ENCODE data around the gene PLIN4. TPM values are rescaled to one million over a fixed set of nuclear protein-coding genes. Genes with fewer than 3 reads are reported as not detected.

The PLIN4 gene
- total RNA-seq, 1 experiment from 2014 or later = 1.8 TPM

- DNase-seq (ENCODE audit: unreplicated experiment) = no peak
- Mint-ChIP-seq H3K4me1 (ENCODE audit: insufficient read depth, unreplicated experiment) (peaks cover 10% of the 10 kb centered on the region), H3K9me3 (ENCODE audit: unreplicated experiment) (no peaks in the 10 kb centered on the region), H3K27me3 (ENCODE audit: insufficient read depth, unreplicated experiment) (no peaks in the 10 kb centered on the region), H3K36me3 (ENCODE audit: insufficient read depth, unreplicated experiment) (peaks cover 7% of the 10 kb centered on the region), H3K4me3 (ENCODE audit: unreplicated experiment) (no peak overlapping the region), H3K27ac (ENCODE audit: low read depth, unreplicated experiment) (no peak overlapping the region)
- POLR2A ChIA-PET = no interaction called here
- intact Hi-C loops (cut with micrococcal nuclease) = no loop called here
- no peak for TF ChIP-seq CTCF (IDR thresholded peaks at IDR 0.05; ENCODE audit: unreplicated experiment)
- CTCF ChIA-PET = interaction anchor here (1.2 kb wide), 1 partner anchor 14 kb away, joined by 5 read pairs; no protein-coding TSS in a partner anchor
- BruUV-seq (replicated peaks) = no TSS peak
These were observed 7.6 kb downstream of the PLIN4 start for GRCh38 chr19:4510435-4511255.

- no peaks in the 10 kb centered on the region for H3K27me3 Mint-ChIP-seq (ENCODE audit: insufficient read depth, unreplicated experiment)
- CTCF ChIA-PET = interaction anchor here (1.8 to 2.4 kb wide), 2 partner anchors 13 to 15 kb away, joined by 8 to 9 read pairs; no protein-coding TSS in a partner anchor
These were observed 9.6 kb downstream of the PLIN4 start for GRCh38 chr19:4508698-4509097.

GRCh38 chr19:4507804-4508203 is 10.5 kb downstream of the PLIN4 start:
- H3K4me1 Mint-ChIP-seq (ENCODE audit: insufficient read depth, unreplicated experiment) = peaks cover 10% of the 10 kb centered on the region
- no peak overlapping the region for H3K27ac Mint-ChIP-seq (ENCODE audit: low read depth, unreplicated experiment)
- intact Hi-C loops (cut with micrococcal nuclease) = no loop called here
- DNase-seq (ENCODE audit: unreplicated experiment) = no peak
- no peak for TF ChIP-seq CTCF (IDR thresholded peaks at IDR 0.05; ENCODE audit: unreplicated experiment)
- ChIA-PET POLR2A (no interaction called here), CTCF (interaction anchor here (1.8 to 2.4 kb wide), 2 partner anchors 12 to 16 kb away, joined by 8 to 9 read pairs; no protein-coding TSS in a partner anchor)
- no TSS peak for BruUV-seq (replicated peaks)
- H3K9me3 Mint-ChIP-seq (ENCODE audit: unreplicated experiment) = no peaks in the 10 kb centered on the region
- no peaks in the 10 kb centered on the region for H3K27me3 Mint-ChIP-seq (ENCODE audit: insufficient read depth, unreplicated experiment)
- no peak overlapping the region for H3K4me3 Mint-ChIP-seq (ENCODE audit: unreplicated experiment)
- peaks cover 7% of the 10 kb centered on the region for H3K36me3 Mint-ChIP-seq (ENCODE audit: insufficient read depth, unreplicated experiment)

More at GRCh38 chr19:4508698-4509097, 9.6 kb downstream of the PLIN4 start:
- BruUV-seq (replicated peaks) = no TSS peak
- intact Hi-C loops (cut with micrococcal nuclease) = no loop called here
- Mint-ChIP-seq H3K9me3 (ENCODE audit: unreplicated experiment) (no peaks in the 10 kb centered on the region), H3K4me3 (ENCODE audit: unreplicated experiment) (no peak overlapping the region), H3K36me3 (ENCODE audit: insufficient read depth, unreplicated experiment) (peaks cover 7% of the 10 kb centered on the region), H3K4me1 (ENCODE audit: insufficient read depth, unreplicated experiment) (peaks cover 10% of the 10 kb centered on the region), H3K27ac (ENCODE audit: low read depth, unreplicated experiment) (no peak overlapping the region)
- POLR2A ChIA-PET = interaction anchor here (0.7 to 1.8 kb wide), 2 partner anchors 12 to 37 kb away, joined by 3 read pairs; no protein-coding TSS in a partner anchor
- TF ChIP-seq CTCF (IDR thresholded peaks at IDR 0.05; ENCODE audit: unreplicated experiment) = no peak
- DNase-seq (ENCODE audit: unreplicated experiment) = no peak

GRCh38 chr19:4507150-4507452 is 11.2 kb downstream of the PLIN4 start:
- Mint-ChIP-seq H3K27ac (ENCODE audit: low read depth, unreplicated experiment) (no peak overlapping the region), H3K27me3 (ENCODE audit: insufficient read depth, unreplicated experiment) (no peaks in the 10 kb centered on the region), H3K4me3 (ENCODE audit: unreplicated experiment) (no peak overlapping the region), H3K36me3 (ENCODE audit: insufficient read depth, unreplicated experiment) (peaks cover 7% of the 10 kb centered on the region), H3K9me3 (ENCODE audit: unreplicated experiment) (no peaks in the 10 kb centered on the region), H3K4me1 (ENCODE audit: insufficient read depth, unreplicated experiment) (peaks cover 10% of the 10 kb centered on the region)
- ChIA-PET POLR2A (interaction anchor here (0.8 kb wide), 1 partner anchor 464 kb away, joined by 4 read pairs; no protein-coding TSS in a partner anchor), CTCF (interaction anchor here (2.4 kb wide), 1 partner anchor 17 kb away, joined by 9 read pairs; no protein-coding TSS in a partner anchor)
- BruUV-seq (replicated peaks) = no TSS peak
- intact Hi-C loops (cut with micrococcal nuclease) = no loop called here
- no peak for DNase-seq (ENCODE audit: unreplicated experiment)
- TF ChIP-seq CTCF (IDR thresholded peaks at IDR 0.05; ENCODE audit: unreplicated experiment) = no peak

Measured in MCF 10A (cell line).